ENCODE results near the gene EMP3.
"Not testable (repeated sequence)": the region's sequence is repeated elsewhere in the genome, so short reads cannot be mapped to it uniquely, and the experiment has no call there.

The EMP3 gene

GRCh38 chr19:48325265-48325910, at the start of gene EMP3:
TSS of gene EMP3 (plus strand) at chr19:48325552. CDS start at chr19:48326845, 1,293 bp downstream.
- H3K4me3 ChIP-seq, result peak within 1 kb of the TSS; percentile 66 to 95 (median 78)
- H3K9me3 ChIP-seq (replicated peaks in 1 of 11), result peaks cover 0 to 16% (median 5%) of the 10 kb centered on the region in 11 experiments; a peak in 10 of 22 replicates
- H3K4me2 ChIP-seq, result peak within 1 kb of the TSS; percentile 85 to 100 (median 98)
- peaks cover 0 to 35% (median 20%) of the 10 kb centered on the region in 11 experiments; a peak in 16 of 22 replicates for H3K36me3 ChIP-seq
- no peak for TF ChIP-seq Cebpa-rat (IDR thresholded peaks at IDR 0.05)
- peaks cover 78 to 84% (median 80%) of the 10 kb centered on the region in 10 experiments for H3K4me1 ChIP-seq
- no peaks in the 10 kb centered on the region for H3K27me3 ChIP-seq
- peak within 1 kb of the TSS; percentile 81 to 97 (median 94) for H3K9ac ChIP-seq
- peak within 1 kb of the TSS; percentile 84 to 100 (median 95) for H3K27ac ChIP-seq
- H4K20me1 ChIP-seq, result peaks cover 0 to 45% (median 7%) of the 10 kb centered on the region in 11 experiments; a peak in 8 of 22 replicates

GRCh38 chr19:48279747-48280146, 45.6 kb upstream of the EMP3 start:
- Histone ChIP-seq H3K9ac (no peak overlapping the region), H3K9me3 (replicated peaks in 1 of 11) (peaks cover 10 to 28% (median 14%) of the 10 kb centered on the region in 11 experiments; a peak in 21 of 22 replicates), H3K27ac (no peak overlapping the region), H3K4me3 (no peak overlapping the region), H3K4me1 (peaks cover 0 to 23% (median 7%) of the 10 kb centered on the region in 10 experiments; a peak in 15 of 20 replicates), H3K36me3 (peaks cover 13 to 87% (median 70%) of the 10 kb centered on the region in 11 experiments), H3K27me3 (no peaks in the 10 kb centered on the region), H3K4me2 (no peak overlapping the region), H4K20me1 (no peaks in the 10 kb centered on the region)
- TF ChIP-seq Cebpa-rat (IDR thresholded peaks at IDR 0.05), result no peak

DNA sequence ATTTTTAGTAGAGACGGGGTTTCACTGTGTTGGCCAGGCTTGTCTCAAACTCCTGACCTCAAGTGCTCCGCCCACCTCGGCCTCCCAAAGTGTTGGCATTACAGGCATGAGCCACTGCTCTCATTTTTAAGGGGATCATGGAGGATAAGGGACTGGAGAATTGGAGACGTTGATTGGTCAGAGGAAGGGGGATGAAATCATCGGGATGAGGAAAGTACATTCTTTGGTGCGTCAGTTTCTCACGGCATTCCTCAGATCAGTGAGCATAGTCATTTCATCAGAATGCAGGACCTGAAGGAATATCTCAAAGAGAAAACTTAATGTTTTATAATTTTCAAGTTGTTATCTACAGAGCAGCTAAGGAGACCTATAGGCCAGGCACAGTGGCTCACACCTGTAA, 41.4 kb upstream of the EMP3 start:
- Histone ChIP-seq H3K4me1 (peaks cover 0 to 18% (median 11%) of the 10 kb centered on the region in 10 experiments; a peak in 11 of 20 replicates), H4K20me1 (no peaks in the 10 kb centered on the region), H3K27me3 (no peaks in the 10 kb centered on the region), H3K27ac (no peak overlapping the region), H3K36me3 (peaks cover 32 to 95% (median 88%) of the 10 kb centered on the region in 11 experiments), H3K4me3 (no peak overlapping the region), H3K9ac (no peak overlapping the region), H3K9me3 (replicated peaks in 1 of 11) (peaks cover 19 to 49% (median 29%) of the 10 kb centered on the region in 11 experiments), H3K4me2 (no peak overlapping the region; a peak in 1 of 22 replicates)
- no peak for TF ChIP-seq Cebpa-rat (IDR thresholded peaks at IDR 0.05)

GRCh38 chr19:48284896-48285295, 40.5 kb upstream of the EMP3 start:
- no peak overlapping the region for H3K4me3 ChIP-seq
- H3K4me2 ChIP-seq, result peak overlapping the region in 6 of 11 experiments; percentile 5 to 66 (median 32); a peak in 8 of 22 replicates
- peaks cover 0 to 18% (median 10%) of the 10 kb centered on the region in 10 experiments; a peak in 12 of 20 replicates for H3K4me1 ChIP-seq
- no peak overlapping the region for H3K9ac ChIP-seq
- no peak overlapping the region for H3K27ac ChIP-seq
- peaks cover 32 to 97% (median 83%) of the 10 kb centered on the region in 11 experiments for H3K36me3 ChIP-seq
- H4K20me1 ChIP-seq, result no peaks in the 10 kb centered on the region
- TF ChIP-seq Cebpa-rat (IDR thresholded peaks at IDR 0.05), result no peak
- peaks cover 19 to 49% (median 29%) of the 10 kb centered on the region in 11 experiments for H3K9me3 ChIP-seq (replicated peaks in 1 of 11)
- no peaks in the 10 kb centered on the region for H3K27me3 ChIP-seq

- Histone ChIP-seq H3K4me3 (no peak overlapping the region), H3K36me3 (peaks cover 27 to 68% (median 56%) of the 10 kb centered on the region in 11 experiments), H4K20me1 (no peaks in the 10 kb centered on the region), H3K4me2 (no peak overlapping the region), H3K4me1 (peaks cover 17 to 36% (median 24%) of the 10 kb centered on the region in 10 experiments), H3K27ac (no peak overlapping the region), H3K9me3 (replicated peaks in 1 of 11) (peaks cover 13 to 34% (median 23%) of the 10 kb centered on the region in 11 experiments), H3K27me3 (no peaks in the 10 kb centered on the region), H3K9ac (no peak overlapping the region)
- TF ChIP-seq Cebpa-rat (IDR thresholded peaks at IDR 0.05), result no peak
Observed at GRCh38 chr19:48287748-48288147, 37.6 kb upstream of the EMP3 start.

DNA sequence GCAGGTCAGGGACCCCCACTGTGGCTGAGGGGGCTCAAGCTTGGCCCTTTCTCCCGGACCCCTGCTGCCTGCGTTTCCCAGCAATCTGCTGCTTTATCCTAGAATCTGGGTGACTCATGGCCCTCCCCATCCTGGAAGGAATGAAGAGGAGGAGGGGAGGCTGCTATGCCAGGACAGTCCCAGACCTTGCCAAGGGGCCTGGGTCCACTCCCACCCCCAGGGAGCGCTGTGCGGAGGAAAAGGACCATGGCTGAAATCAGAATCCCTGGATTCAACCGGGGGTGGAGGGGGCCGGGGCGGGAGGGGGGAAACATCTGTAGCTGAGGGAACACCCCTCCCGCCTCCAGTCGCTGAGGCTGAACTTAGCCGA, 35.0 kb upstream of the EMP3 start:
- Histone ChIP-seq H3K36me3 (peaks cover 17 to 42% (median 29%) of the 10 kb centered on the region in 11 experiments), H3K9ac (no peak overlapping the region), H3K9me3 (replicated peaks in 1 of 11) (peaks cover 5 to 16% (median 14%) of the 10 kb centered on the region in 11 experiments; a peak in 20 of 22 replicates), H3K4me2 (peak overlapping the region in 10 of 11 experiments; percentile 78 to 99 (median 92); a peak in 16 of 22 replicates), H3K27ac (no peak overlapping the region), H3K27me3 (no peaks in the 10 kb centered on the region), H3K4me3 (no peak overlapping the region), H3K4me1 (peaks cover 4 to 53% (median 43%) of the 10 kb centered on the region in 10 experiments), H4K20me1 (no peaks in the 10 kb centered on the region)
- no peak for TF ChIP-seq Cebpa-rat (IDR thresholded peaks at IDR 0.05)

- H3K4me1 ChIP-seq, result peaks cover 4 to 56% (median 43%) of the 10 kb centered on the region in 10 experiments
- H3K4me2 ChIP-seq, result peak overlapping the region; percentile 78 to 99 (median 91)
- peak overlapping the region; percentile 53 to 66 (median 62) for H3K4me3 ChIP-seq
- no peak for TF ChIP-seq Cebpa-rat (IDR thresholded peaks at IDR 0.05)
- no peaks in the 10 kb centered on the region for H3K27me3 ChIP-seq
- no peaks in the 10 kb centered on the region for H4K20me1 ChIP-seq
- peaks cover 11 to 36% (median 24%) of the 10 kb centered on the region in 11 experiments for H3K36me3 ChIP-seq
- H3K9ac ChIP-seq, result peak overlapping the region; percentile 26 to 78 (median 67); a peak in 19 of 22 replicates
- peak overlapping the region in 6 of 11 experiments; percentile 3 to 53 (median 14); a peak in 6 of 22 replicates for H3K27ac ChIP-seq
- peaks cover 5 to 12% (median 9%) of the 10 kb centered on the region in 11 experiments; a peak in 19 of 22 replicates for H3K9me3 ChIP-seq (replicated peaks in 1 of 11)
Observed at GRCh38 chr19:48290771-48291488, 34.4 kb upstream of the EMP3 start.

DNA sequence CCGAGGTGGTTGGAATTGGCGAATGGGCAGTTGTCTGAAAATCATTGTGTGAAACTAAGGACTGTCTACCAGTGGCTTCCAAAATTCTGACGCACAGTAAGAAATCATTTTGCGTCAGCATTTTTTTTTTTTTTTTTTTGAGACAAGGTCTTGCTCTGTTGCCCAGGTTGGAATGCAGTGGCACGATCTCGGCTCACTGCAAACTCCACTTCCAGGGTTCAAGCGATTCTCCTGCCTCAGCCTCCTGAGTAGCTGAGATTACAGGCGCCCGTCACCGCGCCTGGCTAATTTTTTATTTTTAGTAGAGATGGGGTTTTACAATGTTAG, 33.9 kb upstream of the EMP3 start:
- not testable (repeated sequence) for H3K27me3 ChIP-seq; H3K9me3 ChIP-seq (replicated peaks in 1 of 11); H4K20me1 ChIP-seq; H3K27ac ChIP-seq
- peak overlapping the region; percentile 53 to 66 (median 62); a peak in 19 of 20 replicates for H3K4me3 ChIP-seq
- H3K9ac ChIP-seq, result peak overlapping the region; percentile 26 to 78 (median 67); a peak in 14 of 22 replicates
- H3K4me1 ChIP-seq, result peaks cover 4 to 57% (median 43%) of the 10 kb centered on the region in 10 experiments
- H3K4me2 ChIP-seq, result peak overlapping the region; percentile 78 to 99 (median 91)
- peaks cover 6 to 31% (median 18%) of the 10 kb centered on the region in 11 experiments for H3K36me3 ChIP-seq

- no peaks in the 10 kb centered on the region for H3K9me3 ChIP-seq (replicated peaks in 1 of 11)
- peak overlapping the region in 8 of 11 experiments; percentile 59 to 82 (median 72); a peak in 11 of 22 replicates for H3K4me2 ChIP-seq
- peaks cover 0 to 18% (median 5%) of the 10 kb centered on the region in 11 experiments; a peak in 13 of 22 replicates for H3K36me3 ChIP-seq
- peaks cover 4 to 68% (median 49%) of the 10 kb centered on the region in 10 experiments for H3K4me1 ChIP-seq
- H4K20me1 ChIP-seq, result no peaks in the 10 kb centered on the region
- H3K27ac ChIP-seq, result no peak overlapping the region
- H3K4me3 ChIP-seq, result no peak overlapping the region
- no peak for TF ChIP-seq Cebpa-rat (IDR thresholded peaks at IDR 0.05)
- no peaks in the 10 kb centered on the region for H3K27me3 ChIP-seq
- 0 out of 22 replicates have a peak overlapping the region, but pooled peaks of 1 of the 11 experiments have one; percentile 21 for H3K9ac ChIP-seq
Observed at GRCh38 chr19:48292798-48293197, 32.6 kb upstream of the EMP3 start.

Data from BLaER1 treated with 17β-estradiol and CSF1 and Interleukin-3, amounts not matched to agents 10 nM and 100 nM (cell line).